HEK293 (cell line): Measurements from ENCODE around the gene PEX26.

ENCODE experiments used
- CTCF ChIA-PET: fragments of 350-600 bp; formaldehyde crosslinking; extraction: SDS; loops from one replicate; lab custom pipeline; 2021; ENCODE audit warnings: antibody characterized with exemption; lab: Yijun Ruan, JAX
- POLR2A ChIA-PET: fragments of 300-600 bp; formaldehyde crosslinking; extraction: SDS; loops from one replicate; lab custom pipeline; 2020; ENCODE audit warnings: antibody characterized with exemption, inconsistent platforms; lab: Yijun Ruan, JAX
- H3K27ac ChIP-seq: fragments of 200-500 bp; sonication (Bioruptor generic); 2 replicates; pipeline ENCODE4 v1.5.1; 2014; ENCODE audit warnings: low read depth, low read length, control low read depth, inconsistent platforms; ENCODE audit errors: extremely low read depth
- H3K36me3 ChIP-seq, 2 experiments: fragments of 200-500 bp in 1 of 2; sonication (Bioruptor generic) in 1 of 2; 1 replicate in 1 of 2; 2 replicates in 1 of 2; pipeline ENCODE4 v1.5.1; 2014 to 2017; ENCODE audit warnings: inconsistent platforms in 2 of 2, low read length in 2 of 2; ENCODE audit not compliant: control insufficient read depth in 2 of 2, insufficient read depth in 1 of 2
- H3K4me1 ChIP-seq: fragments of 200-500 bp; sonication (Bioruptor generic); 2 replicates; pipeline ENCODE4 v1.5.1; 2014; ENCODE audit warnings: mild to moderate bottlenecking, low read length, inconsistent platforms; ENCODE audit not compliant: control insufficient read depth, insufficient read depth
- H3K4me3 ChIP-seq: 2 replicates; pipeline ENCODE4 v1.5.1; 2011; ENCODE audit warnings: low read depth, mild to moderate bottlenecking, control low read depth, low read length, moderate library complexity
- H3K9me3 ChIP-seq: fragments of 200-500 bp; sonication (Bioruptor generic); 2 replicates; pipeline ENCODE4 v1.5.1; 2014; ENCODE audit warnings: low read depth, low read length, inconsistent platforms; ENCODE audit not compliant: control insufficient read depth, insufficient read depth
- FEZF1 ChIP-seq: fragments of 450-650 bp; formaldehyde crosslinking; IDR thresholded peaks from 2 replicates; pipeline ENCODE4 v1.5.1; 2016; ENCODE audit warnings: missing biosample characterization, missing genetic modification characterization
- GLIS1 ChIP-seq: fragments of 450-650 bp; formaldehyde crosslinking; IDR thresholded peaks from 2 replicates; pipeline ENCODE4 v1.5.1; 2016; ENCODE audit warnings: missing biosample characterization, missing genetic modification characterization
- KLF1 ChIP-seq: fragments of 450-650 bp; formaldehyde crosslinking; IDR thresholded peaks from 2 replicates; pipeline ENCODE4 v1.5.1; 2016; ENCODE audit warnings: missing biosample characterization, missing genetic modification characterization
- KLF10 ChIP-seq: fragments of 450-650 bp; IDR thresholded peaks from 2 replicates; pipeline ENCODE4 v1.5.1; 2018; ENCODE audit warnings: missing biosample characterization, mild to moderate bottlenecking, missing genetic modification characterization
- KLF17 ChIP-seq: fragments of 450-650 bp; formaldehyde crosslinking; IDR thresholded peaks from 2 replicates; pipeline ENCODE4 v1.5.1; 2016; ENCODE audit warnings: missing biosample characterization, missing genetic modification characterization
- KLF8 ChIP-seq: fragments of 450-650 bp; formaldehyde crosslinking; IDR thresholded peaks from 2 replicates; pipeline ENCODE4 v1.5.1; 2016; ENCODE audit warnings: missing biosample characterization, missing genetic modification characterization
- KLF9 ChIP-seq: fragments of 450-650 bp; formaldehyde crosslinking; IDR thresholded peaks from 2 replicates; pipeline ENCODE4 v1.5.1; 2016; ENCODE audit warnings: missing biosample characterization, missing genetic modification characterization, low read depth
- RBAK ChIP-seq: fragments of 450-650 bp; formaldehyde crosslinking; IDR thresholded peaks from 2 replicates; pipeline ENCODE4 v1.5.1; 2016; ENCODE audit warnings: missing biosample characterization, missing genetic modification characterization
- SCRT2 ChIP-seq: fragments of 450-650 bp; formaldehyde crosslinking; IDR thresholded peaks from 2 replicates; pipeline ENCODE4 v1.5.1; 2016; ENCODE audit warnings: missing biosample characterization, missing genetic modification characterization
- SP2 ChIP-seq: fragments of 450-650 bp; formaldehyde crosslinking; IDR thresholded peaks from 2 replicates; pipeline ENCODE4 v1.5.1; 2016; ENCODE audit warnings: missing biosample characterization, missing genetic modification characterization
- SP3 ChIP-seq: fragments of 450-650 bp; formaldehyde crosslinking; IDR thresholded peaks from 2 replicates; pipeline ENCODE4 v1.5.1; 2016; ENCODE audit warnings: missing biosample characterization, missing genetic modification characterization
- SP7 ChIP-seq: fragments of 450-650 bp; formaldehyde crosslinking; IDR thresholded peaks from 2 replicates; pipeline ENCODE4 v1.5.1; 2016; ENCODE audit warnings: missing biosample characterization, missing genetic modification characterization
- ZBTB21 ChIP-seq: fragments of 450-650 bp; formaldehyde crosslinking; IDR thresholded peaks from 2 replicates; pipeline ENCODE4 v1.5.1; 2017; ENCODE audit warnings: missing biosample characterization, missing genetic modification characterization
- ZBTB6 ChIP-seq: fragments of 450-650 bp; formaldehyde crosslinking; IDR thresholded peaks from 2 replicates; pipeline ENCODE4 v1.5.1; 2017; ENCODE audit warnings: missing biosample characterization, missing genetic modification characterization
- ZEB2 ChIP-seq: fragments of 450-650 bp; formaldehyde crosslinking; IDR thresholded peaks from 2 replicates; pipeline ENCODE4 v1.5.1; 2016; ENCODE audit warnings: missing biosample characterization, missing genetic modification characterization
- ZFHX2 ChIP-seq: fragments of 450-650 bp; formaldehyde crosslinking; conservative IDR thresholded peaks from 2 replicates; pipeline ENCODE4 v1.5.1; 2016; ENCODE audit warnings: missing biosample characterization, missing genetic modification characterization
- ZFP69B ChIP-seq: fragments of 450-650 bp; formaldehyde crosslinking; IDR thresholded peaks from 2 replicates; pipeline ENCODE4 v1.5.1; 2016; ENCODE audit warnings: missing biosample characterization, missing genetic modification characterization
- ZNF157 ChIP-seq: fragments of 450-650 bp; formaldehyde crosslinking; IDR thresholded peaks from 2 replicates; pipeline ENCODE4 v1.5.1; 2016; ENCODE audit warnings: missing biosample characterization, missing genetic modification characterization
- ZNF169 ChIP-seq: fragments of 450-650 bp; formaldehyde crosslinking; IDR thresholded peaks from 2 replicates; pipeline ENCODE4 v1.5.1; 2016; ENCODE audit warnings: missing biosample characterization, missing genetic modification characterization
- ZNF202 ChIP-seq: fragments of 450-650 bp; formaldehyde crosslinking; IDR thresholded peaks from 2 replicates; pipeline ENCODE4 v1.5.1; 2016; ENCODE audit warnings: missing biosample characterization, missing genetic modification characterization, borderline replicate concordance
- ZNF24 ChIP-seq: fragments of 450-650 bp; formaldehyde crosslinking; IDR thresholded peaks from 2 replicates; pipeline ENCODE4 v1.5.1; 2016; ENCODE audit warnings: missing biosample characterization, missing genetic modification characterization
- ZNF324 ChIP-seq: fragments of 450-650 bp; formaldehyde crosslinking; IDR thresholded peaks from 2 replicates; pipeline ENCODE4 v1.5.1; 2016; ENCODE audit warnings: missing biosample characterization, missing genetic modification characterization
- ZNF341 ChIP-seq: fragments of 450-650 bp; formaldehyde crosslinking; IDR thresholded peaks from 2 replicates; pipeline ENCODE4; 2016; ENCODE audit warnings: low read depth, missing biosample characterization, missing genetic modification characterization
- ZNF37A ChIP-seq: fragments of 450-650 bp; IDR thresholded peaks from 2 replicates; pipeline ENCODE4 v1.5.1; 2018; ENCODE audit warnings: missing biosample characterization, missing genetic modification characterization
- ZNF404 ChIP-seq: fragments of 450-650 bp; formaldehyde crosslinking; IDR thresholded peaks from 2 replicates; pipeline ENCODE4 v1.5.1; 2017; ENCODE audit warnings: missing biosample characterization, missing genetic modification characterization
- ZNF416 ChIP-seq: fragments of 450-650 bp; formaldehyde crosslinking; IDR thresholded peaks from 2 replicates; pipeline ENCODE4 v1.5.1; 2016; ENCODE audit warnings: missing biosample characterization, missing genetic modification characterization
- ZNF544 ChIP-seq: fragments of 450-650 bp; formaldehyde crosslinking; IDR thresholded peaks from 2 replicates; pipeline ENCODE4 v1.5.0; 2017; ENCODE audit warnings: missing biosample characterization, missing genetic modification characterization
- ZNF692 ChIP-seq: fragments of 450-650 bp; formaldehyde crosslinking; IDR thresholded peaks from 2 replicates; pipeline ENCODE4 v1.5.1; 2016; ENCODE audit warnings: missing biosample characterization, missing genetic modification characterization
- ZNF747 ChIP-seq: fragments of 450-650 bp; formaldehyde crosslinking; IDR thresholded peaks from 2 replicates; pipeline ENCODE4 v1.5.1; 2016; ENCODE audit warnings: missing biosample characterization, missing genetic modification characterization
- ZNF777 ChIP-seq: fragments of 450-650 bp; formaldehyde crosslinking; IDR thresholded peaks from 2 replicates; pipeline ENCODE4 v1.5.1; 2017; ENCODE audit warnings: missing biosample characterization, missing genetic modification characterization, borderline replicate concordance
- TF ChIP-seq, protein P1 (sequence below): fragments of 450-650 bp; formaldehyde crosslinking; IDR thresholded peaks from 2 replicates; pipeline ENCODE4 v1.5.1; 2016; ENCODE audit warnings: missing biosample characterization, missing genetic modification characterization
- TF ChIP-seq, protein P2 (sequence below): fragments of 450-650 bp; formaldehyde crosslinking; IDR thresholded peaks from 2 replicates; pipeline ENCODE4 v1.5.1; 2016; ENCODE audit warnings: missing biosample characterization, missing genetic modification characterization

The PEX26 gene

DNA sequence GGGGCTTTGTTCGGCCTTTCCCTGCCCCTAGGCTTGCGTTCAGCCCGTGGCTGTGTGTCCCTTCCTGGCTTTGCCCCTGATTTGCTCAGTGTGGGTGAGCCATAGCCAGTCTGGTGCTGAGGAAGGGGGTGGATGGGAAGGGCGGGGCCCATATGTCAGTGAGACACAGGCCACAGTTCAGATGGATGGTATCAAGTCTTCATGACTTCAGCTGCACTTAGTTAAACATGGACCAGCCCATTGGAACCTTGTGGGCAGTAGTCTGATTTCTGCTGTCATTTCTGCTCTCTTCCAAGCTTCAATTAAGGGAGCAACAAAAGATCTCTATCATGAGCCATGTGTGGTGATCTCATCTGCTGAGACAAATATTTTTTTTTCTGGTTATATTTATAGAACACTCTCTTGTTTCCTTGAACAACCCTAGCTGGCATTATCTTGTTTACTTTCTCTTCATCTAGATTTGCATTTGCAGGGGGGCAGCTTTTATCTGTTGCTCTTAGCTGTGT is 21.6 kb upstream of the PEX26 start:
- POLR2A ChIA-PET: interaction anchor here (0.9 to 2.0 kb wide), 4 partner anchors 12 to 25 kb away, joined by 3 to 5 read pairs (median 4); partner anchors contain the start of gene PEX26
- Histone ChIP-seq H3K4me3 (no peak overlapping the region), H3K9me3 (no peaks in the 10 kb centered on the region), H3K36me3 (no peaks in the 10 kb centered on the region), H3K27ac (peak overlapping the region; percentile 79), H3K4me1 (peaks cover 24% of the 10 kb centered on the region)
- CTCF ChIA-PET: interaction anchor here (0.8 to 5.3 kb wide), 9 partner anchors 18 to 226 kb away, joined by 3 to 34 read pairs (median 4); partner anchors contain the start of gene MICAL3
- TF ChIP-seq ZNF324: no peak
- TF ChIP-seq ZNF24 (tag by site-specific recombination): 0 out of 2 replicates have a peak, but pooled peaks have one; percentile 40
- TF ChIP-seq ZFP69B (tag by site-specific recombination): peak; percentile 85
- TF ChIP-seq GLIS1 (tag by site-specific recombination): peak; percentile 41; the same call in 1 of the 2 replicates
- no peak for TF ChIP-seq ZNF416 (tag by site-specific recombination)
- TF ChIP-seq ZNF692 (tag by site-specific recombination): peak; percentile 91
- TF ChIP-seq KLF10: no peak
- peak; percentile 74 for TF ChIP-seq FEZF1 (tag by site-specific recombination)
- TF ChIP-seq KLF9 (tag by site-specific recombination): 0 out of 2 replicates have a peak, but pooled peaks have one; percentile 45
- no peak for TF ChIP-seq ZBTB21
- TF ChIP-seq KLF17 (tag by site-specific recombination): 0 out of 2 replicates have a peak, but pooled peaks have one; percentile 34
- no peak for TF ChIP-seq ZNF37A (tag by site-specific recombination)
- TF ChIP-seq ZNF544 (tag by site-specific recombination): no peak
- peak; percentile 40 for TF ChIP-seq SP2 (tag by site-specific recombination)
- TF ChIP-seq SCRT2 (tag by site-specific recombination): no peak
- TF ChIP-seq ZNF157: no peak
- no peak for TF ChIP-seq ZNF169 (tag by site-specific recombination)
- TF ChIP-seq ZNF777 (tag by site-specific recombination): no peak
- TF ChIP-seq ZBTB6 (tag by site-specific recombination): peak; percentile 7; the same call in 1 of the 2 replicates
- TF ChIP-seq KLF1: peak; percentile 51; the same call in 1 of the 2 replicates
- TF ChIP-seq ZNF202 (tag by site-specific recombination): no peak
- no peak for TF ChIP-seq RBAK (tag by site-specific recombination)
- no peak for TF ChIP-seq ZNF404 (tag by site-specific recombination)
- TF ChIP-seq SP7 (tag by site-specific recombination): peak; percentile 74
- TF ChIP-seq, protein P1, sequence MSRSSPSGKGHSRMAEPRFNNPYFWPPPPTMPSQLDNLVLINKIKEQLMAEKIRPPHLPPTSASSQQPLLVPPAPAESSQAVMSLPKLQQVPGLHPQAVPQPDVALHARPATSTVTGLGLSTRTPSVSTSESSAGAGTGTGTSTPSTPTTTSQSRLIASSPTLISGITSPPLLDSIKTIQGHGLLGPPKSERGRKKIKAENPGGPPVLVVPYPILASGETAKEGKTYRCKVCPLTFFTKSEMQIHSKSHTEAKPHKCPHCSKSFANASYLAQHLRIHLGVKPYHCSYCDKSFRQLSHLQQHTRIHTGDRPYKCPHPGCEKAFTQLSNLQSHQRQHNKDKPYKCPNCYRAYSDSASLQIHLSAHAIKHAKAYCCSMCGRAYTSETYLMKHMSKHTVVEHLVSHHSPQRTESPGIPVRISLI: 0 out of 2 replicates have a peak, but pooled peaks have one; percentile 30
- 0 out of 2 replicates have a peak, but pooled peaks have one; percentile 30 for TF ChIP-seq ZNF341 (tag by site-specific recombination)
- TF ChIP-seq, protein P2, sequence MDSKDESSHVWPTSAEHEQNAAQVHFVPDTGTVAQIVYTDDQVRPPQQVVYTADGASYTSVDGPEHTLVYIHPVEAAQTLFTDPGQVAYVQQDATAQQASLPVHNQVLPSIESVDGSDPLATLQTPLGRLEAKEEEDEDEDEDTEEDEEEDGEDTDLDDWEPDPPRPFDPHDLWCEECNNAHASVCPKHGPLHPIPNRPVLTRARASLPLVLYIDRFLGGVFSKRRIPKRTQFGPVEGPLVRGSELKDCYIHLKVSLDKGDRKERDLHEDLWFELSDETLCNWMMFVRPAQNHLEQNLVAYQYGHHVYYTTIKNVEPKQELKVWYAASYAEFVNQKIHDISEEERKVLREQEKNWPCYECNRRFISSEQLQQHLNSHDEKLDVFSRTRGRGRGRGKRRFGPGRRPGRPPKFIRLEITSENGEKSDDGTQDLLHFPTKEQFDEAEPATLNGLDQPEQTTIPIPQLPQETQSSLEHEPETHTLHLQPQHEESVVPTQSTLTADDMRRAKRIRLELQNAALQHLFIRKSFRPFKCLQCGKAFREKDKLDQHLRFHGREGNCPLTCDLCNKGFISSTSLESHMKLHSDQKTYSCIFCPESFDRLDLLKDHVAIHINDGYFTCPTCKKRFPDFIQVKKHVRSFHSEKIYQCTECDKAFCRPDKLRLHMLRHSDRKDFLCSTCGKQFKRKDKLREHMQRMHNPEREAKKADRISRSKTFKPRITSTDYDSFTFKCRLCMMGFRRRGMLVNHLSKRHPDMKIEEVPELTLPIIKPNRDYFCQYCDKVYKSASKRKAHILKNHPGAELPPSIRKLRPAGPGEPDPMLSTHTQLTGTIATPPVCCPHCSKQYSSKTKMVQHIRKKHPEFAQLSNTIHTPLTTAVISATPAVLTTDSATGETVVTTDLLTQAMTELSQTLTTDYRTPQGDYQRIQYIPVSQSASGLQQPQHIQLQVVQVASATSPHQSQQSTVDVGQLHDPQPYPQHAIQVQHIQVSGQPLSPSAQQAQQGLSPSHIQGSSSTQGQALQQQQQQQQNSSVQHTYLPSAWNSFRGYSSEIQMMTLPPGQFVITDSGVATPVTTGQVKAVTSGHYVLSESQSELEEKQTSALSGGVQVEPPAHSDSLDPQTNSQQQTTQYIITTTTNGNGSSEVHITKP (tag by site-specific recombination): peak; percentile 98
- no peak for TF ChIP-seq ZNF747
- 0 out of 2 replicates have a peak, but pooled peaks have one; percentile 57 for TF ChIP-seq ZEB2 (tag by site-specific recombination)
- TF ChIP-seq ZFHX2: peak; percentile 56; the same call in 1 of the 2 replicates
- 0 out of 2 replicates have a peak, but pooled peaks have one; percentile 37 for TF ChIP-seq SP3 (tag by site-specific recombination)
- 0 out of 2 replicates have a peak, but pooled peaks have one; percentile 40 for TF ChIP-seq KLF8 (tag by site-specific recombination)
